Transverse colon (tissue), 4 donors: Measurements from ENCODE around the gene JPH2. TPM values are rescaled to one million over a fixed set of nuclear protein-coding genes. Genes with fewer than 3 reads are reported as not detected.

Experiments used
- DNase-seq: peaks from one replicate; pipeline ENCODE4 v3.0.0-alpha.2; 2019
- H3K27ac ChIP-seq, 4 donors: fragments of 200-600 bp; sonication (generic); 2 replicates each; pipeline ENCODE4 v1.5.1; 2016 to 2018; ENCODE audit warnings: inconsistent platforms in 4 of 4
- H3K27me3 ChIP-seq: fragments of 200-600 bp; sonication (generic); 2 replicates; pipeline ENCODE4 v1.5.1; 2017; ENCODE audit warnings: inconsistent platforms
- H3K36me3 ChIP-seq, 4 donors: fragments of 200-600 bp; sonication (generic); 2 replicates each; pipeline ENCODE4 v1.5.1; 2017 to 2019; ENCODE audit warnings: inconsistent platforms in 4 of 4
- H3K4me1 ChIP-seq, 4 donors: fragments of 200-600 bp; sonication (generic); 2 replicates each; pipeline ENCODE4 v1.5.1; 2017 to 2020; ENCODE audit warnings: inconsistent platforms in 4 of 4
- H3K4me3 ChIP-seq, 4 donors: fragments of 200-600 bp; sonication (generic); 1 replicate in 1 of 4; 2 replicates in 3 of 4; pipeline versions ENCODE4 v1.5.1 to v1.6.1; 2017 to 2019; ENCODE audit warnings: inconsistent platforms in 4 of 4
- H3K9me3 ChIP-seq, 2 donors: fragments of 200-600 bp; sonication (generic); 2 replicates each; pipeline ENCODE4 v1.5.1; 2017 to 2019; ENCODE audit warnings: inconsistent platforms in 2 of 2
- CTCF ChIP-seq, 5 experiments: fragments of 200-600 bp in 3 of 5; fragments of 450-650 bp in 2 of 5; sonication (generic) in 3 of 5; IDR thresholded peaks; 1 replicate in 2 of 5; 2 replicates in 3 of 5; pipeline ENCODE4 v1.5.1; 2016 to 2017; ENCODE audit warnings: antibody characterized with exemption in 5 of 5, inconsistent platforms in 3 of 5, mild to moderate bottlenecking in 2 of 5, moderate library complexity in 1 of 5
- EP300 ChIP-seq: sonication (generic); formaldehyde crosslinking; IDR thresholded peaks from one replicate; pipeline ENCODE4 v1.6.1; 2017; ENCODE audit warnings: antibody characterized with exemption, low read depth
- POLR2A ChIP-seq: fragments of 450-650 bp; IDR thresholded peaks from one replicate; pipeline ENCODE4 v1.6.1; 2016; ENCODE audit warnings: antibody characterized with exemption, mild to moderate bottlenecking, moderate library complexity
- POLR2AphosphoS5 ChIP-seq, 3 donors: sonication (generic); formaldehyde crosslinking; IDR thresholded peaks; one replicate each; pipeline ENCODE4 v1.6.1; 2016; ENCODE audit warnings: antibody characterized with exemption in 3 of 3
- WGBS, 2 donors: methylation state at CpG; one replicate each; pipeline ENCODE4 v1.1.5; 2018; ENCODE audit warnings: low coverage in 1 of 2; 5-methylcytosine and 5-hydroxymethylcytosine counted together
- in situ Hi-C, 4 donors: fragments of 200-750 bp; cut with MboI; loops; one replicate each; pipeline versions ENCODE4 v1.15.0 to v1.15.1; 2017; ENCODE audit warnings: low sequenced_read_pairs in 3 of 4, low pct_ligation_motif_present in 1 of 4, low pct_unique_long_range_greater_than_20kb in 1 of 4
- intact Hi-C: fragments of 100-400 bp; cut with DNase I; formaldehyde crosslinking; loops from one replicate; pipeline ENCODE4 v1.15.1; 2023; ENCODE audit warnings: low total_unique reads
- total RNA-seq, 4 donors: library from RNA; depleted of rRNA; stranded (reverse); fragments of >200 nt; gene quantifications; one replicate each; pipeline ENCODE4 v1.1.0, GENCODE V29; 2016

JPH2 gene
- total RNA-seq, 4 donors from 2014 or later, result 9.8 to 216 (median 18.3) TPM

GRCh38 chr20:44159711-44160110 lies 27.3 kb downstream of the JPH2 start:
- H3K36me3 ChIP-seq, result no peaks in the 10 kb centered on the region
- H3K4me1 ChIP-seq, result no peaks in the 10 kb centered on the region
- no peaks in the 10 kb centered on the region for H3K9me3 ChIP-seq
- peaks cover under 1% of the 10 kb centered on the region for H3K27me3 ChIP-seq
- in situ Hi-C loops, result no loop called here
- intact Hi-C loops, result no loop called here
- DNase-seq, result no peak
- WGBS, 2 donors, result 91% methylated on average over 47 of the region's 50 CpGs; no CpG with 5 or more reads in 1 of the 2 donors
- H3K4me3 ChIP-seq, result no peak overlapping the region
- TF ChIP-seq CTCF (IDR thresholded peaks at IDR 0.05), result no peak
- TF ChIP-seq POLR2A, result no peak
- no peak for TF ChIP-seq EP300
- no peak for TF ChIP-seq POLR2AphosphoS5 (IDR thresholded peaks at IDR 0.05)
- H3K27ac ChIP-seq, result peak overlapping the region in 1 of 4 donors; percentile 87

GRCh38 chr20:44159125-44159524 lies 27.9 kb downstream of the JPH2 start:
- Histone ChIP-seq H3K27ac (peak overlapping the region in 1 of 4 donors; percentile 87), H3K36me3 (no peaks in the 10 kb centered on the region), H3K9me3 (no peaks in the 10 kb centered on the region), H3K4me3 (no peak overlapping the region), H3K27me3 (no peaks in the 10 kb centered on the region), H3K4me1 (no peaks in the 10 kb centered on the region)
- 78 to 100% methylated on average over 1 to 2 of the region's 2 CpGs for WGBS, 2 donors
- intact Hi-C loops (no loop called here), in situ Hi-C loops (no loop called here)
- TF ChIP-seq EP300, result no peak
- no peak for TF ChIP-seq CTCF (IDR thresholded peaks at IDR 0.05)
- TF ChIP-seq POLR2AphosphoS5 (IDR thresholded peaks at IDR 0.05), result no peak
- TF ChIP-seq POLR2A, result no peak
- no peak for DNase-seq

GRCh38 chr20:44157061-44157460 lies 29.9 kb downstream of the JPH2 start:
- Histone ChIP-seq H3K27me3 (no peaks in the 10 kb centered on the region), H3K27ac (peak overlapping the region in 3 of 4 donors; percentile 0 to 87 (median 86)), H3K36me3 (no peaks in the 10 kb centered on the region), H3K4me1 (peaks cover 0 to 6% (median 2%) of the 10 kb centered on the region in 4 donors), H3K4me3 (no peak overlapping the region), H3K9me3 (no peaks in the 10 kb centered on the region)
- 92% methylated on average over 5 of the region's 5 CpGs; no CpG with 5 or more reads in 1 of the 2 donors for WGBS, 2 donors
- intact Hi-C loops, result no loop called here
- no peak for DNase-seq
- TF ChIP-seq POLR2A, result no peak
- TF ChIP-seq CTCF (IDR thresholded peaks at IDR 0.05), result no peak
- no peak for TF ChIP-seq EP300
- TF ChIP-seq POLR2AphosphoS5 (IDR thresholded peaks at IDR 0.05), result no peak
- in situ Hi-C loops, result no loop called here

- no peaks in the 10 kb centered on the region for H3K27me3 ChIP-seq
- H3K9me3 ChIP-seq, result no peaks in the 10 kb centered on the region
- in situ Hi-C loops (no loop called here), intact Hi-C loops (no loop called here)
- H3K4me3 ChIP-seq, result no peak overlapping the region
- no peak for DNase-seq
- H3K4me1 ChIP-seq, result peaks cover 0 to 8% (median 3%) of the 10 kb centered on the region in 4 donors
- H3K36me3 ChIP-seq, result no peaks in the 10 kb centered on the region
- no peak for TF ChIP-seq CTCF (IDR thresholded peaks at IDR 0.05)
- TF ChIP-seq POLR2AphosphoS5 (IDR thresholded peaks at IDR 0.05), result no peak
- no peak for TF ChIP-seq POLR2A
- no peak for TF ChIP-seq EP300
- WGBS, 2 donors, result 58 to 70% methylated on average over 2 to 7 of the region's 7 CpGs
- H3K27ac ChIP-seq, result peak overlapping the region; percentile 75 to 87 (median 82)
These were observed 32.4 kb downstream of the JPH2 start for GRCh38 chr20:44154521-44155001.
